Effector memory CD8-positive, alpha-beta T cell (primary cell): ENCODE data around the gene CNKSR3.
A peak's percentile ranks its signal among the peaks of the same experiment; 100 is the strongest.
"Not testable (repeated sequence)": the region's sequence is repeated elsewhere in the genome, so short reads cannot be mapped to it uniquely, and the experiment has no call there.

Source experiments
- ATAC-seq: fragments of 150-1000 bp; cut with Tn5 transposase; replicated peaks from 2 replicates; pipeline ENCODE4 v1.10.0; 2021; ENCODE audit warnings: mild to moderate bottlenecking, moderate library complexity
- DNase-seq, 3 experiments: peaks; one replicate each; pipeline ENCODE4 v3.0.0; 2021
- H3K27ac Mint-ChIP-seq, 2 donors: one replicate each; pipeline ENCODE4 v1.8.0; 2022; ENCODE audit warnings: mild to moderate bottlenecking in 2 of 2, mixed read lengths in 2 of 2, moderate library complexity in 2 of 2
- H3K27me3 Mint-ChIP-seq, 2 donors: one replicate each; pipeline ENCODE4 v1.8.0; 2022; ENCODE audit warnings: mixed read lengths in 2 of 2
- H3K36me3 Mint-ChIP-seq: one replicate; pipeline ENCODE4 v1.8.0; 2022; ENCODE audit warnings: mild to moderate bottlenecking, moderate library complexity, mixed read lengths; ENCODE audit not compliant: insufficient read depth
- H3K4me1 Mint-ChIP-seq, 2 donors: one replicate each; pipeline ENCODE4 v1.8.0; 2022; ENCODE audit warnings: low read depth in 2 of 2, mixed read lengths in 2 of 2
- H3K4me3 Mint-ChIP-seq, 2 donors: one replicate each; pipeline ENCODE4 v1.8.0; 2022; ENCODE audit warnings: mild to moderate bottlenecking in 2 of 2, mixed read lengths in 2 of 2, moderate library complexity in 2 of 2
- H3K9me3 Mint-ChIP-seq, 2 donors: one replicate each; pipeline ENCODE4 v1.8.0; 2022; ENCODE audit warnings: mixed read lengths in 2 of 2
- total RNA-seq, 9 experiments: gene quantifications; one replicate each; lab custom pipeline; 2026; lab: John Stamatoyannopoulos, UW

The CNKSR3 gene
- 0 to 1.2 (median 0.11) reads per million in 9 experiments for total RNA-seq

DNA sequence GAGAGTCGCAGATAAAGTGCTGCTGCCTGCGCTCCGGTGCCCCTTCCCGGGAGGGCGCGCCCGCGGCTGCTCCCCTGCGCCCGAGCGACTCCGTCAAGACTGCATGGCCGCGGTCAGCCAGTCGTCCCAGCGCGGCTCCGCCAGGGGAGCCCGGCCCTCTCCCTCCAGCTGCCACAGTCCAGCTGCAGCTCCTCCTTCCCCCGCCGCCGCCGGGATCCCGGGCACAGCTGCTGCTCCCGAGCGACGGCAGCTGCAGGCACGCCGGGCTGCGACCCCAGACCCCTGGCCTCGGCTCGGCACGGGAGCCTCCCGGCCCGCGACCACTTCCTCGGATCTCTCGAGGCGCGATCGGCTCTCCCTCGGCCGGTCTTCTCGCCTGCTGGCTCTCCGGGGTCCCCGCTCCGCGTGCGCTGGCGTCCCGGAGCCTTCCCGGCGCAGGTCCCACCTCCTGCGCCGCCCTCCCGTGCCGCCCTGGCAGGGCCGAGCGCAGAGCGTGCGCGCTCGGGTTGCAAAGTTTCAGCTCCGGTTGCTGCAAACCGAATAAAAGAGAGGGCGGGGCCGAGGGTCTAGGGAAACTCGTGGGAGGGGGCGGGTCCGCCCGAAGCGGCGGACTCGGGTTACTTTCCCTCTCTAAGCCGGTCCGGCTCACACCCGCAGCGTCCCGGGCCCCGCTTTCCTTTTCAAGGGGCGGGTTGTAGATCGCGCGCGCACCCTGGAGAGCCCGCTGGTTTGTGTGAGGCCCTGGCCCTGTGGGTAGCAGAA, at the start of gene CNKSR3:
TSS of gene CNKSR3 (minus strand) at position 542 of the 762 bp plus-strand sequence. CDS start 571 bp downstream, outside the sequence.
- Mint-ChIP-seq H3K4me1 (peaks cover 0 to 6% of the 10 kb centered on the region in 2 donors), H3K27me3 (peaks cover 49 to 63% of the 10 kb centered on the region in 2 donors), H3K4me3 (peak within 1 kb of the TSS; percentile 55 to 61), H3K36me3 (no peaks in the 10 kb centered on the region), H3K9me3 (peaks cover 0 to 2% of the 10 kb centered on the region in 2 donors), H3K27ac (no peak within 1 kb of the TSS)
- ATAC-seq (no peak), DNase-seq (no peak)

- Mint-ChIP-seq H3K9me3 (no peaks in the 10 kb centered on the region), H3K36me3 (no peaks in the 10 kb centered on the region), H3K4me1 (no peaks in the 10 kb centered on the region), H3K4me3 (no peak overlapping the region), H3K27me3 (peaks cover 5 to 11% of the 10 kb centered on the region in 2 donors), H3K27ac (no peak overlapping the region)
- DNase-seq, result no peak
- ATAC-seq, result no peak
Observed at GRCh38 chr6:154558984-154559383, 48.5 kb upstream of the CNKSR3 start.

DNA sequence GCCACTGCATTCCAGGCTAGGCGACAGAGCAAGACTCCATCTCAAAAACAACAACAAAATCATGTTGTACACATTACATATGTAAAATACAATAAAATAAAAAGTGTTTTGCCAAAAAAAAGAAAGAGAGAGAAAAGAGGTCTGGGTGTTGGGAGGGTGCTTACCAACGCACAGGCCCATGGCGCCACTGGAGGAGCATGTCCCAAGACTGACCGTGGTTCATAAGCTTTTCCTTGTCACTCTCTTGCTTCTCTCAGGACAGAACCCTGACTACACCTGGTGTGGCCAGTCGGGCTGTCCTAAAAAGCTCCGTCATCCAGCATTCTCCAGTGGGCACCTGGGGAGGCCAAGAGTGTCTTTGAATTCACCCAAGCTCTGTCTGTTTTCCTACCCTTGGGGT, 48.0 kb upstream of the CNKSR3 start:
- H3K4me1 Mint-ChIP-seq, result no peaks in the 10 kb centered on the region
- no peak overlapping the region for H3K4me3 Mint-ChIP-seq
- H3K27ac Mint-ChIP-seq, result no peak overlapping the region
- no peaks in the 10 kb centered on the region for H3K36me3 Mint-ChIP-seq
- ATAC-seq (no peak), DNase-seq (no peak)
- H3K27me3 Mint-ChIP-seq, result peaks cover 5 to 11% of the 10 kb centered on the region in 2 donors
- H3K9me3 Mint-ChIP-seq, result no peaks in the 10 kb centered on the region

DNA sequence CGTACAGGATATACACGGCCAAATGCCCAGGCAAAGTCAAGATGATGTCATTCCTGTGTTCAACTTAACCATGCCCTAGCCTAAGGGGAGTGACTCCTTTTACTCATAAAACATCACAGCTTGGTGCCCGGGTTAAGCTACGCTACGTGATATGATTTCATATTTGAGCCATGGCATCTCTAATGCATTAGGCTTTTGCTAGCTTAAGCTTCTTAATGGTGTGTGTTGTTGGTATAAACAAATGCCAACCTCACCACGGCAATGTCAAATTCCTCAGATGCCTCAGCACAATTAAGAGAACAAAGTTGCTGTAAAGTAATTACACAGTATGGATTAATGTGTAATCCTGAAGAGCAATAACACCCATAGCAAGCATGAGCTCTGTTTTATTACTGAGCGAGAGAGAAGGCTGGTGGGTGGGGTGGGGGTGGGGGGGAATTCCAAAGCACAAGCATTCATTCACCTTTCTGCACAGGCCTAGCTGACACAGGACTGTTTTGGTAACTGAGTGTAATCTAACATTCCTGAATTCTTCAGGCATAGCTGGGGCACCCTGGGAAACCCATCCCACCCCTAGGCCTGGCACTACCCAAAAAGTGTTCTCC, 44.7 kb upstream of the CNKSR3 start:
- H3K36me3 Mint-ChIP-seq, result no peaks in the 10 kb centered on the region
- ATAC-seq, result no peak
- no peak overlapping the region for H3K4me3 Mint-ChIP-seq
- DNase-seq, result no peak
- no peak overlapping the region for H3K27ac Mint-ChIP-seq
- H3K4me1 Mint-ChIP-seq, result no peaks in the 10 kb centered on the region
- H3K9me3 Mint-ChIP-seq, result no peaks in the 10 kb centered on the region
- peaks cover 0 to 11% of the 10 kb centered on the region in 2 donors for H3K27me3 Mint-ChIP-seq

DNA sequence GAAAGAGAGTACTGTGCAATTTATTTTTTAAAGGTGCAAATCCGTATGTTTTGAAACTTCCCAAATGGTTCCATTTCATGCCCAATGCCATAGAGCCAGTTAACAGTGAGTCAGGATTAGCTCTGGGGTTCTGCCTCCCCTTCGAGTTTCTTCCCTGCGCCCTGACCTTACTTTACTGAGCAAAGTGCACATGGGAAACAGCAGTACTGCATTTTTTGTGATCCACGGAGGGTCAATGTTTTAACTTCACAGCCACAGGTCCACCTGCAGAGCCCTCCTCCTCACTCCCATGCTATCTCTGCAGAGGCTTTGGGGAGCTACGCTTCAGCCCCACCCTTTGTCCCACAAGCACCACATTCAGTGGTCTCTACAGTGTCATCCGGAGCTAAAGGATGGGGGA, 44.0 kb upstream of the CNKSR3 start:
- Mint-ChIP-seq H3K9me3 (no peaks in the 10 kb centered on the region), H3K4me1 (no peaks in the 10 kb centered on the region), H3K27me3 (peaks cover 6 to 10% of the 10 kb centered on the region in 2 donors), H3K27ac (no peak overlapping the region), H3K36me3 (no peaks in the 10 kb centered on the region), H3K4me3 (no peak overlapping the region)
- no peak for DNase-seq
- no peak for ATAC-seq

DNA sequence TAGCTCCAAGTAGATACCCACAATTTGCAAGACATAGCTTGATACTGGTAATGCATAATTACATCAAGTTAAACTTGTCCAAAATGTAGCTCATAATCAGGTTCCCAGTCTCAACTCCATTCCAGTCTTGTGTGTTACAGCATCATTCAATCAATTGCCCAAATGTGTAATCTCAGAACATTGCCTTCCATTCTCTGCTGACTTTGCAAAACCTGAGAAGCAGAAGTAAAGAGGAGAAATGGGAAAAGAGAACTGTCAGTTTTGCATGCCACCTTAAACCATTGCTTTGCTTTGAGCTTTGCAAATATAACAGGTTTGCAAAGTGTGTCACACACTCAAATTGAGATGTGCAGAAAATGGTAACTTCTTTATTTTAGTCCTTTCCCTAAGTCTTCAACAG, 40.3 kb upstream of the CNKSR3 start:
- Mint-ChIP-seq H3K27ac (no peak overlapping the region), H3K4me1 (no peaks in the 10 kb centered on the region), H3K9me3 (no peaks in the 10 kb centered on the region), H3K36me3 (no peaks in the 10 kb centered on the region), H3K4me3 (no peak overlapping the region), H3K27me3 (peaks cover 6 to 19% of the 10 kb centered on the region in 2 donors)
- DNase-seq (no peak), ATAC-seq (no peak)

DNA sequence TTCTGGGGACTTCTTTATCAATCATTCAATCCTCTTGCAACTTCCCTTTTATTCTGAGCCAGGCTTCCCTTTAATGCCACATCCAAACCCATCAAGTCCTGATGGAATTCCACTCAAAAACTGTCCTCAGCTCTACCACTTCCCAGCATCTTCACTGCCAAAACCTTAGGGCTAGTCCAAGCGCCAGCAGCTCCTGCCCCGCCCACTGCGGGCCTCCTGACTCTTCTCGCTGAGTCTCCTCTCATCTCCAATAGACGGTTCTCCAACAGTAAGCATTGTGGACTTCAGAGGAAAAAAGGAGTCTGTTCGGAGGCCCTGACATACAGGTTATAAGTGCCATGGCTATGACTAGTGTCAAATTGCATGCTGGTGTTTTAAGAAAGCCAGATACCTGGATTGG, 38.7 kb upstream of the CNKSR3 start:
- Mint-ChIP-seq H3K36me3 (no peaks in the 10 kb centered on the region), H3K4me1 (no peaks in the 10 kb centered on the region), H3K27ac (no peak overlapping the region), H3K27me3 (peaks cover 6 to 19% of the 10 kb centered on the region in 2 donors), H3K9me3 (no peaks in the 10 kb centered on the region), H3K4me3 (no peak overlapping the region)
- DNase-seq (no peak), ATAC-seq (no peak)

- no peak overlapping the region for H3K4me3 Mint-ChIP-seq
- H3K36me3 Mint-ChIP-seq, result no peaks in the 10 kb centered on the region
- no peaks in the 10 kb centered on the region for H3K9me3 Mint-ChIP-seq
- DNase-seq (no peak), ATAC-seq (no peak)
- no peak overlapping the region for H3K27ac Mint-ChIP-seq
- no peaks in the 10 kb centered on the region for H3K4me1 Mint-ChIP-seq
- H3K27me3 Mint-ChIP-seq, result peaks cover 6 to 16% of the 10 kb centered on the region in 2 donors
Observed at GRCh38 chr6:154548130-154548830, 37.8 kb upstream of the CNKSR3 start.

- ATAC-seq (no peak), DNase-seq (no peak)
- no peaks in the 10 kb centered on the region for H3K9me3 Mint-ChIP-seq
Observed at GRCh38 chr6:154543628-154544027, 33.1 kb upstream of the CNKSR3 start.

DNA sequence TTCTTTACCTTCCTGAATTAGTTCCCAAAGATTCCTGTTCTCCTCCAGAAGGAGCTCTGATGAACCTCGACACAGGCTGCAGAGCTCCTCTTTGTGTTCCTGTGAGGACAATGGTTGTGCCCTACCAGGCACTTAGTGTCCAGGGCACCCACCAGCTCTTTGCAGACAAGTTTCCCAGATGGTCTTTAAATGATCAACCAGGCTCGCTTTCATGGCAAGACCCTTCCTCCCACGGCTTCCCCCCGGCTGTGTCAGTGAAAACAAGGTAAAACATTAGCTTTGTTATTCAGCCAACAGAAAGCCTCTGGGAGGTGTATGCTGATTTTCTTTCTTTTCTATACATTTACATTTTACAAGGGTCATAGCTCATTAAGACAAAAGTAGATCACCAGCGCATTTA, 32.3 kb upstream of the CNKSR3 start:
- no peak overlapping the region for H3K4me3 Mint-ChIP-seq
- no peaks in the 10 kb centered on the region for H3K36me3 Mint-ChIP-seq
- H3K27me3 Mint-ChIP-seq, result peaks cover 1 to 4% of the 10 kb centered on the region in 2 donors
- no peaks in the 10 kb centered on the region for H3K9me3 Mint-ChIP-seq
- H3K27ac Mint-ChIP-seq, result no peak overlapping the region
- no peak for DNase-seq
- no peaks in the 10 kb centered on the region for H3K4me1 Mint-ChIP-seq
- no peak for ATAC-seq

More at GRCh38 chr6:154543628-154544027, 33.1 kb upstream of the CNKSR3 start:
- Mint-ChIP-seq H3K4me1 (no peaks in the 10 kb centered on the region), H3K27ac (no peak overlapping the region), H3K36me3 (no peaks in the 10 kb centered on the region), H3K27me3 (peaks cover 0 to 9% of the 10 kb centered on the region in 2 donors), H3K4me3 (no peak overlapping the region)

- H3K4me1 Mint-ChIP-seq, ATAC-seq, H3K9me3 Mint-ChIP-seq, H3K36me3 Mint-ChIP-seq, H3K27ac Mint-ChIP-seq, H3K4me3 Mint-ChIP-seq, DNase-seq: not testable (repeated sequence)
- H3K27me3 Mint-ChIP-seq, result peaks cover 10 to 12% of the 10 kb centered on the region in 2 donors
Observed at GRCh38 chr6:154541837-154542236, 31.4 kb upstream of the CNKSR3 start.

- no peak overlapping the region for H3K4me3 Mint-ChIP-seq
- peaks cover 17% of the 10 kb centered on the region in 2 donors for H3K27me3 Mint-ChIP-seq
- DNase-seq, result no peak
- ATAC-seq, result no peak
- H3K36me3 Mint-ChIP-seq, result no peaks in the 10 kb centered on the region
- H3K4me1 Mint-ChIP-seq, result no peaks in the 10 kb centered on the region
- H3K27ac Mint-ChIP-seq, result no peak overlapping the region
- H3K9me3 Mint-ChIP-seq, result no peaks in the 10 kb centered on the region
Observed at GRCh38 chr6:154539593-154540269, 29.2 kb upstream of the CNKSR3 start.

DNA sequence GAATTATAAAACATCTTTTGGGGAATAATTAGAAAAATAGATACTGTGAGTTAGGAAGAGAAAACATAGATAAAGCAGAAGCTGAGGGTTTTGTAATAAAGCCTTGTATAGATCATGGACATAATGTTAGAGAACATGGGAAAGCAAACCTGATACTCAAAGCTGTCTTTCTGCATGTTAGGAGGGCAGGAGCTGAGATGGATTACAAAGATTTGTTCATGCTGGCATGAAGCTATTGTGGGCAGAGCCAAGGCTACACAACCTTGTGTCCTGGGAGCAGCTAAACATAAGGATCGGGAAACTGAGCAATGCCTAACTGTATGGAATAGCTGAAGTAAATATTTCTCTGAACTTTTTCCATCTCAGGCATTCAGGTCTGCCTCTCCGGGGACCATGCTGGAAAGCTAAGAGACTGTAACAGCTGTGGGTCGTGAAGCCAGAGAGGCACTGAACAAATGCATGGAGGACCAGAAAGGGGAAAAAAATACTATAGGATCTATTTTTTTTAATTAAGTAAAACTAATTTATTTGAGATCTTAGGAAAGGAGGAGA, 28.2 kb upstream of the CNKSR3 start:
- no peak for DNase-seq
- Mint-ChIP-seq H3K9me3 (no peaks in the 10 kb centered on the region), H3K4me3 (no peak overlapping the region), H3K4me1 (no peaks in the 10 kb centered on the region), H3K27me3 (peaks cover 17% of the 10 kb centered on the region in 2 donors), H3K27ac (no peak overlapping the region), H3K36me3 (no peaks in the 10 kb centered on the region)
- no peak for ATAC-seq
